HT1080 (cell line): ENCODE measurements around the gene PROZ. TPM values are rescaled to one million over a fixed set of nuclear protein-coding genes. Genes with fewer than 3 reads are reported as not detected.

ENCODE experiments used
- DNase-seq: peaks from one replicate; pipeline ENCODE4 v3.0.0-alpha.2; 2015; ENCODE audit warnings: low read depth
- total RNA-seq: library from RNA; depleted of rRNA; stranded (reverse); fragments of >200 nt; shearing (Covaris generic); gene quantifications from 2 replicates; pipeline ENCODE4 v1.2.3, GENCODE V29; 2014

The PROZ gene
- total RNA-seq, 1 experiment from 2014 or later, result not detected

- no peak for DNase-seq
Observed at GRCh38 chr13:113171250-113172125, 13.0 kb downstream of the PROZ start.

DNA sequence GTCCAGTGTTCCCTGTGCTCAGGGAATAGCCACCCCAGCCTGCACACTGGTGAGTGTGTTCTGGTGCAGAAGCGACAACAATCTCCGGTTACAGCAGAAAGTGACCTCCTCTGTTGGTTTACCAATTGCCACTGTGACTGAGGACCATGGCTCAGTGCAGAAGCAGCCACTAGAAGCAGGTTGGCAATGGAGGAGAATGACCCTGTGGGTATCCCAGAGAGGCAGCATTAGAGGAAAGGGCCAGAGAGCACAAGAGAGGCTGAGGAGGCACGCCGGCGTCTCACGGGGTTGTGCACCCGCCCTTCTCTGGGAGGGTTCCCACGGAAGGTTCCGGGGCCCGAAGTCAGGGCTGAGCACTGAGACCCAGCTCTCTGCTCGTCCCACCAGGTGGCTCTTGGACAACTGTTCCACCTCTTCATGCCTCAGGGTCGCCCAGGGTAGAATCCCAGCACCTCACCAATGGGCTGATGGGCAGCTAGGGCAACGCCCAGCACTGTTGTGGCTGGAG lies 14.0 kb downstream of the PROZ start:
- no peak for DNase-seq

- DNase-seq, result no peak
Observed at GRCh38 chr13:113176280-113176679, 17.8 kb downstream of the PROZ start.

DNA sequence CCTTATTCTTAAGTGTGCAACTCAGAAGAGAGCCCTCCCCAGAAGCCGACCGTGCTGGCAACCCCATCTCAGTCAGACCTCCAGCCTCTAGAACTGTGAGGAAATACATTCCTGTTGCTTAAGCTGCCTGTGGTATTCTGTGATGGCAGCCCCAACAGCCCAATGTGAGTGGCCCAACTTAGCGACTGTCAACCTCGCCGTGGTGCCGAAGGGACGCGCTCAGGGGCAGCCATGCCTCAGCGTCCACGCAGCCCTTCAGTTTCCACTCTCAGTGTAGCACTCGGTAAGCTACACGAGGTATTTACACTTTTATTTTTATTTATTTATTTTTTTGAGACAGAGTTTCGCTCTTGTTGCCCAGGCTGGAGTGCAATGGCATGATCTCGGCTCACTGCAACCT lies 18.4 kb downstream of the PROZ start:
- DNase-seq, result no peak

DNA sequence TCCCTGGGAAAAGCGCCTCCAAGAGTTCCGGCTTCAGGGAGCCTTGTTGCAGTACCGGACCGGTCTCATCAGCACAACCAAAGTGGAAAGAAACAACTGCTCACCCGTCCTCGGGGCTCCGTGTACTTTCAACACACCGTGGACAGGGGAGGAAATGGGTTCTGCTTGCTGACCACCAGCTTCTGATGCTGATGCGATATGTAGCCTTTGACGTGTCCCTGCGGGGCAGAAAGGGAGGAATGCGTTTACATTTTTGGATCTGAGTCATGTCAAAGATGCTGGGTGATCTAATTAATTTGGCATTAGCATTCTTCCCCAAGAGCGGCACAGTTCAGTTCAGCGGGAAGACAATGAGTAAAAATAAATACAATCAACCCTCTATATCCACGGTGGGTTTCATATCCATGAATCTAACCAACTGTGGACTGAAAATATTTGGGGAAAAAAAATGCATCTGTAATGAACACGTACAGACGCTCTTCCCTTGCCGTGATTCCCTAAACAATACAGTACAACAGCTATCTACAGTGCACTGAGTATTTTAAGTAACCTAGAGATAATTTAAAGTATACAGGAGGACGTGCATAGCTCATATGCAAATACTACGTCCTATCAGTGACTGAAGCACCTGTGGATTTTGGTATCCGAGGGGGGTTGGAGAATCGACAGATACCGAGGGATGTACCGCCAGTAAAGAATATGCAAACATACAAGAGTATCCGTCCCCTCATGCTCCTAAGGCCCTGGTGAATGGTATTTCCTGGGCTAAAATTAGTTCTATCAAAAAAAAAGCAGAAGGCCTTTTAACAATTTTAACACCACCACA lies 19.8 kb downstream of the PROZ start:
- DNase-seq, result peak; percentile 94

DNA sequence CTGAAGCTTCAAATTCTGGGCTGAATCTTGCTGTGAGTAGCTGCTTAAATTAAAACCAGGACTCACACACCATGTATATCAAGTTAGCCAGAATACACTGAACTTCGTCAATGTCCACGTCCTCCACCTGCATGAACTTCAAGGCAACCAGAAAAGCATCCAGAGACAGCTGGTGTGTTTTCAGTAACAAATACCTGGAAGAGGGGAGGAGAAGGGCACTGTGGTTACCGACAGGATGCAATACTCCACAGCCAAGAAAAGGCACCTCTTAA lies 20.4 kb downstream of the PROZ start:
- DNase-seq, result no peak

GRCh38 chr13:113179374-113180230 lies 21.2 kb downstream of the PROZ start:
- DNase-seq, result no peak

DNA sequence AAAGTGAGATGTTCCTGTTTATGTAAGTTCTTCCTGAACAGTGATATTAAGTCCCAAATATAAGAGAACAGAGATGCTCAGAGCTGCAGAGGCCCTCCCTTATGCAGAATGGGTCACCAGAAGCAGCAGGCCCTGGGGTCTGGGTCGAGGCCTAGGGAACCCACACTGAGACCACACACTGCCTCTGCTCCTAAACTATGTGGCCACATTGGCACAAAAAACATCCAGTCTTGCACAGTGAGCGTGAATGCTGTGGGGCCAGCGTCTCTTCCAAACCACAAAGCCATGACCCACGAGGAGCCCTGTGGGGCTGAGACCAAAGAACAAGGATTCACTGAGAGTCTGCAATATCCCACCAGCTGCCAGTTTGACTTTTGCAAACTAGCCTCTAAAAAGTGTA lies 23.6 kb downstream of the PROZ start:
- DNase-seq, result no peak

DNA sequence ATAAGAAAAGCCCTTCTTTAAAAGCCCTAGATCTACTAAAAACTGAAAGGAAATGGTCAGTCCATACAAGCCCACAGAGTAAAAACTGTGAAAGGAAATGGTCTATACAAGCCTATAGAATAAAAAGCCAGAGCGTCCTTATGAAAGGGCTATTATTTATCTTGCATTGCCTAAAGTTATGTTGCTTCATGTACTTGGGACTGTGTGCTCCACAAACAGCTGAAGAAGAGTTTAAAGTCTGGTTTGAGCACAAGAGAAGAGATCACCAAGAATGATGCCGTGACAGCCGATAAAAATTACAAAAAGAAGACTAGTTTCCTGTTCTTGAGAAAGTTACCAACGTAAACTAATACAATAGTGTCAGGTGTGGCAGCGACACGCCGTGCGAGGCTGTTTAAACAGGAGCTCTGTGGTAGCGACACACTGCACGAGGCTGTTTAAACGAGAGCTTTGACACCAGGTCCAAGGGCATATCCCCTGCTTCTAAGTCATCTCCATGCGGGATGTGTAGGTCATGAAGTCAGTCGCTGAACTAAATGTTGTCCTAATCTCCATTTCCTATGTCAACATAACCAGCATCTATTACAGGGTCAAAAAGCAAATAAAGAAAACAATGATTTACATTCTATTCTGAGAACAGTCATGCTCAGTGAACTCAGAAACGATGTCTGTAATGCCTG lies 25.1 kb downstream of the PROZ start:
- DNase-seq, result no peak

DNA sequence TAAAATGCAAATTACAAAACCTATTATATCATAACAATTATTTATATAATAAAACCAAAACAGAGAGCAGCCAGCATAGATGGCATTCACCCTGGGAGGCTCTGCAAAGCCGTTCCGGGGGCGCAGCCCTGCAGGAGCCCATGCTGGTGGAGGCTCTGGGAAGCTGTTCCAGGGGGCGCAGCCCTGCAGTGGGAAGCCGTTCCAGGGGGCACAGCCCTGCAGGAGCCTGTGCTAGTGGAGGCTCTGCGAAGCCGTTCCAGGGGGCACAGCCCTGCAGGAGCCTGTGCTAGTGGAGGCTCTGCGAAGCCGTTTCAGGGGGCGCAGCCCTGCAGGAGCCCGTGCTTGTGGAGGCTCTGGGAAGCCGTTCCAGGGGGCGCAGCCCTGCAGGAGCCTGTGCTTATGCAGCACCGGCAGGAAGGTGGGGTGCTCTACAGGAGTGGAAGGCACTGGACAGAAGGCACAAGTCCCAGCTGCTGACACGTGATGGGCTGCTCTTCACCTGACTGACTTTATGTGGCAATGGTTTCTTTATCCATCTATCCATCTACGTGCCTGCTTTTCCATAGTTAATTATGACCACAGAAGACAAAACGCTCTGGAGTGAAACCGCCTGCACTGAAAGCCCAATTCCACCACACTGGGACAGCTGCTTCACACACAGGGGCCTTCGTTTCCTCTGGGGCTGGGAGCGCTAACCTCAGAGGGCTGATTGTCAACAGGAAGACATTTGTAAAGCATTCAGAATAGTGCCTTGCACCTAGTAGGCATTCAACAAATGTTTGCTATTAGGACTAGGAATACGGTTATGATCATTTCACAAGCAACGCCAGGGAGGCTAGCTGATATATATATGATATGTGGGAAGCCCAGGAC lies 26.4 kb downstream of the PROZ start:
- DNase-seq, result no peak

DNA sequence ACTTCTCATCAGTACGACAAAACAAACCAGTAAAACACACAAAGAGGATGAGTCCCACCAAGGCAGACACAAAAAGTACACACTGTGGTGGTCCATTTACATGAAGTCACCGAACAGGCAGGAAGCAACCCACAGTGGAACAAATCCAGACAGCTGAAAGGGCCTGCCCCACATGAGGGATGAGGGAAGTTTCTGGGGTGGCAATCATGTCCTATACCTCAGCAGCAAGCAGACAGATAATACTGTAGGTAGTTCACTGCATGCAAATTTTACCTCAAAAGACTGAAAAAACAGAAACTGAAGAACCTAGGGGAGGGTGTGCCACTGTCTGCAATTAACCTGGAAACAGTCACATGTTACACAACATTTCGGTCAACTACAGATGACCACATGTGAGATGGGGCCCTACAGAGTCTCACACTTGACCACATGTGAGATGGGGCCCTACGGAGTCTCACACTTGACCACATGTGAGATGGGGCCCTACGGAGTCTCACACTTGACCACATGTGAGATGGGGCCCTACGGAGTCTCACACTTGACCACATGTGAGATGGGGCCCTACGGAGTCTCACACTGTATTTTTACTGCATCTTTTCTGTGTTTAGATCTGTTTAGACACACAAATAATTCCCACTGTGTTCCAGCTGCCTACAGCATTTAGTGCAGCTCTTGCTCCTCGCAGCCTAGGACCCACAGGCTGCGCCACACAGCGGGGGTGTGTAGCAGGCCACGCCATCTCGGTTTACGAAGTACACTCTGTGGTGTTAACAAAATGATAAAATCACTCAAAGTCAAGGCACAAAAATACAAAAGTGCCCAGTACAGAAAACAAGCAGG lies 27.8 kb downstream of the PROZ start:
- no peak for DNase-seq

- peak; percentile 100 for DNase-seq
Observed at GRCh38 chr13:113187263-113187669, 28.8 kb downstream of the PROZ start.

- no peak for DNase-seq
Observed at GRCh38 chr13:113187883-113188665, 29.6 kb downstream of the PROZ start.

DNA sequence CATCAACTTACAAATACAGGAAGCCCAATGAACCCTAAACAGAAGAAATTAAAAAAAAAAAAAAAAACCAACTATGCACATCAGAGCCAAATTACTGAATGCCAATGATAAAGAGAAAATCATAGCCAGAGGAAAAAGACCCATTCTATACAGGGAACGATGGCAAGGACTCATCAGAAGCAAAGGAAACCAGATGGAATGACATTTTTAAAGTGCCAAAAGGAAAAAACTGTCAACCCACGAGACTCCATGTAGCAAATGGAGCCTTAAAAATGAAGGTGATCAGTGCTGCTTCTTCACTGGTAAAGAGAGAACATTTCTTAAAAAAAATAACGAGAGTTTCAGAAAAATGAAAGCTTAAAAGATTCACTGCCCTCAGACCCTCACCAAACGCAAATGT lies 31.7 kb downstream of the PROZ start:
- DNase-seq, result no peak

DNA sequence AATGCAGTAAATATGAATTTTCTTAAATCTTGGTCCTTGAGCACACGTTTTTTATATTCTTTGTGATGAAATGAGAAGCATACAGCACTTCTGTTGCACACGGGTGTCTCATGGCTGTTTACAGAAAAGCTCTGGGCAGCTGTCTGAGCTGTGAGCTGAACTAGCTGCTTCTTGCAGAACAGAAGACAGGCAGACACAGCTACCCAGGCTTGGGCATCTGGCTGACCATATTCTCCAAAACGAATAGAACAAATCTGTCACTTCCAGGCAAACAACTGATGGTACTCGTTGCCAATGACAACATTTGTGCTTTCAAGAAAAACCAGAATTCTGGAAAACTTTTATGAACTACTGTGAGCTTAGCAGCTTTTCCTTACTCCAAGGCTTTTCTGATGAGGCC lies 33.8 kb downstream of the PROZ start:
- no peak for DNase-seq

- peak; percentile 59 for DNase-seq
Observed at GRCh38 chr13:113192902-113193301, 34.5 kb downstream of the PROZ start.

DNA sequence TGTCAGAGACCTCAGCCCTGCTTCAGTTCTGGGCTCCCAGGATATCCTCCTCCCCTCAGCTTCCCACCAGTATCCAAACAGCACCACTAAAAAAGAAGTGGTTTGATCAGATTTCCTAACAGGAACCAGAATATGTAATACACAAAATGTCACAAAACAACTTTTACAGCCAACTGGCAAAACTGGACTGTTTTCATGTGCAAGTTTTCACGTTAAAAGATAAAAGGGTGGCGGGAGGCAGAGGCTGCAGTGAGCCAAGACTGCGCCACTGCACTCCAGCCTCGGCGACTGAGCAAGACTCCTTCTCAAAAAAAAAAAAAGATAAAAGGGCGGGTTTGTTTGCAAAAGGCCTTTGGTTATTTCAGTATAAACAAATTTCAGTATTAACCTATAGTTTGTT lies 36.9 kb downstream of the PROZ start:
- DNase-seq, result no peak
